HCT116 (cell line): ENCODE measurements around the gene DOCK4. TPM values are rescaled to one million over a fixed set of nuclear protein-coding genes. Genes with fewer than 3 reads are reported as not detected.

Experiments used
- ATAC-seq: fragments of 200-7000 bp; cut with Tn5 transposase; 2 replicates; pipeline ENCODE4 v1.9.1; 2020; ENCODE audit warnings: mild to moderate bottlenecking, moderate library complexity
- BruUV-seq: library from RNA; stranded (reverse); fragments of 400-500 nt; replicated peaks from 2 replicates; lab custom pipeline; 2021; lab: Mats Ljungman, UMichigan
- CTCF ChIA-PET: fragments of 300-600 bp; sonication (Branson Sonifier 250); formaldehyde crosslinking; loops from one replicate; lab custom pipeline; 2021; ENCODE audit warnings: antibody characterized with exemption; lab: Charles Lee
- POLR2A ChIA-PET: fragments of 300-600, 350-600 bp; sonication (Branson Sonifier 250); formaldehyde crosslinking; loops from one replicate; lab custom pipeline; 2021; ENCODE audit warnings: antibody characterized with exemption; lab: Charles Lee
- RAD21 ChIA-PET, 2 experiments: fragments of 300-600 bp; sonication (Branson Sonifier 250); formaldehyde crosslinking; loops; one replicate each; lab custom pipeline; 2023; ENCODE audit warnings: low total read pairs in 2 of 2; ENCODE audit not compliant: uncharacterized antibody in 2 of 2, unreplicated experiment in 2 of 2, low non-redundant PET in 1 of 2; lab: Charles Lee
- DNase-seq: peaks from one replicate; pipeline ENCODE4 v3.0.0-alpha.2; 2010; ENCODE audit warnings: low read depth, low spot score
- H2AFZ ChIP-seq: fragments of 200-600 bp; shearing (Covaris generic), sonication (generic); 2 replicates; pipeline ENCODE4 v1.6.1; 2017; ENCODE audit warnings: low read depth, mixed run types, mixed read lengths, antibody characterized with exemption, low read length; ENCODE audit not compliant: poor library complexity, severe bottlenecking
- H3K27ac ChIP-seq: 2 replicates; pipeline ENCODE4 v1.5.1; 2012; ENCODE audit warnings: low read depth, low read length
- H3K27me3 ChIP-seq: fragments of 200-600 bp; sonication (generic); 2 replicates; pipeline ENCODE4 v1.6.1; 2016; ENCODE audit warnings: mixed run types, low read length, mixed read lengths; ENCODE audit not compliant: insufficient read depth
- H3K36me3 ChIP-seq, 2 experiments: fragments of 200-500 bp in 1 of 2; fragments of 200-600 bp in 1 of 2; sonication (Bioruptor generic) in 1 of 2; sonication (generic) in 1 of 2; 2 replicates each; pipeline versions ENCODE4 v1.5.1 to v1.6.1; 2014 to 2016; ENCODE audit warnings: low read length in 2 of 2, inconsistent platforms in 1 of 2, mixed read lengths in 1 of 2, mixed run types in 1 of 2; ENCODE audit not compliant: insufficient read depth in 2 of 2, control insufficient read depth in 1 of 2
- H3K4me1 ChIP-seq, 2 experiments: fragments of 200-600 bp in 1 of 2; sonication (generic) in 1 of 2; 2 replicates each; pipeline versions ENCODE4 v1.5.1 to v1.6.1; 2012 to 2017; ENCODE audit warnings: low read length in 2 of 2, inconsistent platforms in 1 of 2, mild to moderate bottlenecking in 1 of 2, mixed read lengths in 1 of 2, mixed run types in 1 of 2, moderate library complexity in 1 of 2; ENCODE audit not compliant: insufficient read depth in 2 of 2, control insufficient read depth in 1 of 2
- H3K4me2 ChIP-seq: fragments of 200-600 bp; sonication (generic); 2 replicates; pipeline ENCODE4 v1.6.1; 2017; ENCODE audit warnings: mixed run types, low read length, mixed read lengths
- H3K4me3 ChIP-seq, 2 experiments: fragments of 200-600 bp in 1 of 2; sonication (generic) in 1 of 2; replicated peaks in 1 of 2; 2 replicates each; pipeline ENCODE4 v1.5.1; 2011 to 2016; ENCODE audit warnings: low read length in 2 of 2, control low read depth in 1 of 2, low read depth in 1 of 2, mild to moderate bottlenecking in 1 of 2, mixed read lengths in 1 of 2, mixed run types in 1 of 2
- H3K79me2 ChIP-seq: fragments of 200-600 bp; sonication (generic); 2 replicates; pipeline ENCODE4 v1.6.1; 2017; ENCODE audit warnings: mild to moderate bottlenecking, mixed run types, low read length, moderate library complexity, mixed read lengths; ENCODE audit not compliant: insufficient read depth
- H3K9ac ChIP-seq: fragments of 200-600 bp; sonication (generic); 2 replicates; pipeline ENCODE4 v1.6.1; 2016; ENCODE audit warnings: low read length, mixed read lengths
- H3K9me2 ChIP-seq: fragments of 200-600 bp; sonication (generic), shearing (Covaris generic); 2 replicates; pipeline ENCODE4 v1.6.1; 2017; ENCODE audit warnings: mixed run types, mild to moderate bottlenecking, moderate library complexity; ENCODE audit not compliant: insufficient read depth
- H3K9me3 ChIP-seq, 2 experiments: fragments of 200-500 bp in 1 of 2; fragments of 200-600 bp in 1 of 2; sonication (Bioruptor generic) in 1 of 2; sonication (generic) in 1 of 2; 2 replicates each; pipeline ENCODE4 v1.6.1; 2014 to 2017; ENCODE audit warnings: low read length in 2 of 2, mixed read lengths in 2 of 2, inconsistent platforms in 1 of 2, low read depth in 1 of 2, mild to moderate bottlenecking in 1 of 2, mixed run types in 1 of 2, moderate library complexity in 1 of 2; ENCODE audit not compliant: control insufficient read depth in 1 of 2, insufficient read depth in 1 of 2
- H4K20me1 ChIP-seq: fragments of 200-600 bp; sonication (generic), shearing (Covaris generic); 2 replicates; pipeline ENCODE4 v1.6.1; 2017; ENCODE audit warnings: mixed run types, mild to moderate bottlenecking, moderate library complexity; ENCODE audit not compliant: insufficient read depth
- EZH2 ChIP-seq: fragments of 200-600 bp; sonication (generic); IDR thresholded peaks from 2 replicates; pipeline ENCODE4 v1.6.1; 2017; ENCODE audit warnings: antibody characterized with exemption, mixed run types
- JUND ChIP-seq: IDR thresholded peaks from 2 replicates; pipeline ENCODE4 v1.6.1; 2012
- POLR2AphosphoS5 ChIP-seq: IDR thresholded peaks from 2 replicates; pipeline ENCODE4 v1.6.1; 2011; ENCODE audit warnings: mild to moderate bottlenecking, low read depth, low read length, moderate library complexity
- ZBTB33 ChIP-seq: IDR thresholded peaks from 2 replicates; pipeline ENCODE4 v1.6.1; 2011; ENCODE audit warnings: mild to moderate bottlenecking, low read length, moderate library complexity; ENCODE audit not compliant: insufficient replicate concordance; ENCODE audit errors: extremely low read depth
- intact Hi-C: fragments of 100-400 bp; cut with micrococcal nuclease; formaldehyde crosslinking; loops from 2 replicates; pipeline ENCODE4 v1.10.0; 2022
- total RNA-seq: library from RNA; stranded (reverse); gene quantifications from one replicate; pipeline ENCODE4 v1.2.1, GENCODE V29; 2021; ENCODE audit not compliant: unreplicated experiment

DOCK4 gene
- total RNA-seq, 1 experiment from 2014 or later = 2.2 TPM

GRCh38 chr7:111728635-111728995, 477.6 kb downstream of the DOCK4 start:
- H3K36me3 ChIP-seq = no peaks in the 10 kb centered on the region
- H3K27me3 ChIP-seq = no peaks in the 10 kb centered on the region
- ChIA-PET POLR2A (no interaction called here), CTCF (no interaction called here), RAD21 (no interaction called here)
- H3K79me2 ChIP-seq = no peaks in the 10 kb centered on the region
- no peak overlapping the region for H2AFZ ChIP-seq
- no peaks in the 10 kb centered on the region for H3K4me1 ChIP-seq
- no TSS peak for BruUV-seq
- H3K9me2 ChIP-seq = no peaks in the 10 kb centered on the region
- no peak for TF ChIP-seq POLR2AphosphoS5
- no peak for TF ChIP-seq ZBTB33
- no peak for TF ChIP-seq EZH2
- H3K9me3 ChIP-seq = no peaks in the 10 kb centered on the region
- intact Hi-C loops = no loop called here
- no peak for ATAC-seq
- no peak overlapping the region for H3K4me3 ChIP-seq
- no peak overlapping the region for H3K27ac ChIP-seq
- H4K20me1 ChIP-seq = no peaks in the 10 kb centered on the region
- no peak overlapping the region for H3K4me2 ChIP-seq
- no peak overlapping the region for H3K9ac ChIP-seq
- no peak for DNase-seq

- H3K9me3 ChIP-seq = no peaks in the 10 kb centered on the region
- ATAC-seq (no peak), DNase-seq (no peak)
- no TSS peak for BruUV-seq
- H3K27ac ChIP-seq = no peak overlapping the region
- H3K9ac ChIP-seq = no peak overlapping the region
- ChIA-PET RAD21 (no interaction called here), POLR2A (no interaction called here), CTCF (no interaction called here)
- H4K20me1 ChIP-seq = no peaks in the 10 kb centered on the region
- H3K36me3 ChIP-seq = no peaks in the 10 kb centered on the region
- H3K9me2 ChIP-seq = no peaks in the 10 kb centered on the region
- no peaks in the 10 kb centered on the region for H3K4me1 ChIP-seq
- TF ChIP-seq JUND = no peak
- no peaks in the 10 kb centered on the region for H3K27me3 ChIP-seq
- intact Hi-C loops = no loop called here
- no peak overlapping the region for H3K4me3 ChIP-seq
- no peak overlapping the region for H3K4me2 ChIP-seq
- no peak overlapping the region for H2AFZ ChIP-seq
- H3K79me2 ChIP-seq = no peaks in the 10 kb centered on the region
These were observed 478.1 kb downstream of the DOCK4 start for GRCh38 chr7:111727905-111728634.
